Choroid plexus epithelial cell (primary cell): Measurements from ENCODE around the gene ZSCAN30.

Experiments used
- DNase-seq: peaks from one replicate; pipeline ENCODE4 v3.0.0-alpha.2; 2010; ENCODE audit warnings: low read depth
- H3K4me3 ChIP-seq: 2 replicates; pipeline ENCODE4 v1.5.1; 2011; ENCODE audit warnings: low read depth, mild to moderate bottlenecking, control low read depth, low read length, moderate library complexity
- CTCF ChIP-seq: conservative IDR thresholded peaks from 2 replicates; pipeline ENCODE4 v1.5.1; 2011; ENCODE audit warnings: low read depth, mild to moderate bottlenecking, control low read depth, inconsistent platforms, low read length, moderate library complexity

Gene ZSCAN30

GRCh38 chr18:35282353-35282752, 7.7 kb downstream of the ZSCAN30 start:
- H3K4me3 ChIP-seq: no peak overlapping the region
- peak; percentile 81 for DNase-seq
- TF ChIP-seq CTCF: no peak

- TF ChIP-seq CTCF: no peak
- no peak overlapping the region for H3K4me3 ChIP-seq
- DNase-seq: no peak
These were observed 11.1 kb downstream of the ZSCAN30 start for GRCh38 chr18:35278969-35279368.

GRCh38 chr18:35278085-35278484, 11.9 kb downstream of the ZSCAN30 start:
- no peak for DNase-seq
- TF ChIP-seq CTCF: no peak
- H3K4me3 ChIP-seq: no peak overlapping the region

- no peak overlapping the region for H3K4me3 ChIP-seq
- no peak for TF ChIP-seq CTCF
- DNase-seq: no peak
These were observed 12.4 kb downstream of the ZSCAN30 start for GRCh38 chr18:35277633-35278032.

GRCh38 chr18:35276267-35276666, 13.8 kb downstream of the ZSCAN30 start:
- no peak for DNase-seq
- H3K4me3 ChIP-seq: no peak overlapping the region
- no peak for TF ChIP-seq CTCF

GRCh38 chr18:35271656-35272055, 18.4 kb downstream of the ZSCAN30 start:
- TF ChIP-seq CTCF: no peak
- no peak for DNase-seq
- H3K4me3 ChIP-seq: no peak overlapping the region

GRCh38 chr18:35268821-35269220, 21.2 kb downstream of the ZSCAN30 start:
- DNase-seq: no peak
- H3K4me3 ChIP-seq: no peak overlapping the region
- TF ChIP-seq CTCF: no peak
